ENCODE results near the gene BTD.
A peak's percentile ranks its signal among the peaks of the same experiment; 100 is the strongest.

Gene BTD

GRCh38 chr3:15601399-15602145 lies at the start of gene BTD, which contains the start of gene HACL1:
Gene BTD, plus strand, starts transcription at chr3:15601745. Its CDS starts 33,695 bp downstream, at chr3:15635440.
Gene HACL1, minus strand, starts transcription at chr3:15601569. Its CDS starts 106 bp downstream, at chr3:15601463.
- DNase-seq (ENCODE audit: low read depth in 2 of 3, low spot score in 2 of 3) = peak; percentile 91 to 97 (median 96)

GRCh38 chr3:15551902-15552301 lies 49.6 kb upstream of the BTD start:
- DNase-seq (ENCODE audit: low read depth in 2 of 3, low spot score in 2 of 3) = no peak

- no peak for DNase-seq (ENCODE audit: low read depth in 2 of 3, low spot score in 2 of 3)
These were observed 47.8 kb upstream of the BTD start for GRCh38 chr3:15553749-15554148.

GRCh38 chr3:15556512-15556911 lies 45.0 kb upstream of the BTD start:
- no peak for DNase-seq (ENCODE audit: low read depth in 2 of 3, low spot score in 2 of 3)

GRCh38 chr3:15557511-15557946 lies 44.0 kb upstream of the BTD start:
- DNase-seq (ENCODE audit: low read depth in 2 of 3, low spot score in 2 of 3) = peak in 1 of 3 experiments; percentile 7

GRCh38 chr3:15558581-15558980 lies 43.0 kb upstream of the BTD start:
- DNase-seq (ENCODE audit: low read depth in 2 of 3, low spot score in 2 of 3) = no peak

- no peak for DNase-seq (ENCODE audit: low read depth in 2 of 3, low spot score in 2 of 3)
These were observed 39.0 kb upstream of the BTD start for GRCh38 chr3:15562560-15562959.

GRCh38 chr3:15563190-15563589 lies 38.4 kb upstream of the BTD start:
- DNase-seq (ENCODE audit: low read depth in 2 of 3, low spot score in 2 of 3) = no peak

GRCh38 chr3:15572138-15572537 lies 29.4 kb upstream of the BTD start:
- no peak for DNase-seq (ENCODE audit: low read depth in 2 of 3, low spot score in 2 of 3)

- no peak for DNase-seq (ENCODE audit: low read depth in 2 of 3, low spot score in 2 of 3)
These were observed 26.1 kb upstream of the BTD start for GRCh38 chr3:15575446-15575845.

GRCh38 chr3:15576475-15576874 lies 25.1 kb upstream of the BTD start:
- DNase-seq (ENCODE audit: low read depth in 2 of 3, low spot score in 2 of 3) = no peak

GRCh38 chr3:15578289-15578867 lies 23.2 kb upstream of the BTD start:
- DNase-seq (ENCODE audit: low read depth in 2 of 3, low spot score in 2 of 3) = no peak

- no peak for DNase-seq (ENCODE audit: low read depth in 2 of 3, low spot score in 2 of 3)
These were observed 22.5 kb upstream of the BTD start for GRCh38 chr3:15579051-15579450.

GRCh38 chr3:15581471-15582394 lies 19.8 kb upstream of the BTD start:
- DNase-seq (ENCODE audit: low read depth in 2 of 3, low spot score in 2 of 3) = no peak

GRCh38 chr3:15585111-15585845 lies 16.3 kb upstream of the BTD start:
- no peak for DNase-seq (ENCODE audit: low read depth in 2 of 3, low spot score in 2 of 3)

GRCh38 chr3:15591242-15591641 lies 10.3 kb upstream of the BTD start:
- DNase-seq (ENCODE audit: low read depth in 2 of 3, low spot score in 2 of 3) = no peak

GRCh38 chr3:15591928-15592327 lies 9.6 kb upstream of the BTD start:
- no peak for DNase-seq (ENCODE audit: low read depth in 2 of 3, low spot score in 2 of 3)

- DNase-seq (ENCODE audit: low read depth in 2 of 3, low spot score in 2 of 3) = no peak
These were observed 8.6 kb upstream of the BTD start for GRCh38 chr3:15592968-15593367.

GRCh38 chr3:15595955-15596354 lies 5.6 kb upstream of the BTD start:
- DNase-seq (ENCODE audit: low read depth in 2 of 3, low spot score in 2 of 3) = no peak

GRCh38 chr3:15601046-15601398 lies 523 bp upstream of the BTD start:
- no peak for DNase-seq (ENCODE audit: low read depth in 2 of 3, low spot score in 2 of 3)

GRCh38 chr3:15602146-15602536 lies 596 bp downstream of the BTD start:
- DNase-seq (ENCODE audit: low read depth in 2 of 3, low spot score in 2 of 3) = no peak
